Activated gamma-delta T cell treated with anti-CD3 and anti-CD28 coated beads, Interleukin-2, amount 50 U/mL, for 16 hours (primary cell): ENCODE data around the gene NCKAP5.

Experiments used
- DNase-seq: peaks from one replicate; pipeline ENCODE4 v3.0.0-alpha.2; 2020; ENCODE audit warnings: low read depth

The NCKAP5 gene

GRCh38 chr2:133422931-133423351 lies 145.3 kb downstream of the NCKAP5 start:
- no peak for DNase-seq

- no peak for DNase-seq
These were observed 146.5 kb downstream of the NCKAP5 start for GRCh38 chr2:133421516-133422324.

- DNase-seq: no peak
These were observed 147.5 kb downstream of the NCKAP5 start for GRCh38 chr2:133420788-133421187.

- no peak for DNase-seq
These were observed 149.6 kb downstream of the NCKAP5 start for GRCh38 chr2:133418671-133419070.

GRCh38 chr2:133418021-133418420 lies 150.2 kb downstream of the NCKAP5 start:
- no peak for DNase-seq

- DNase-seq: no peak
These were observed 150.8 kb downstream of the NCKAP5 start for GRCh38 chr2:133417415-133417814.

- no peak for DNase-seq
These were observed 151.5 kb downstream of the NCKAP5 start for GRCh38 chr2:133416736-133417135.

GRCh38 chr2:133416146-133416545 lies 152.1 kb downstream of the NCKAP5 start:
- no peak for DNase-seq

GRCh38 chr2:133415210-133415876 lies 152.9 kb downstream of the NCKAP5 start:
- DNase-seq: no peak

- no peak for DNase-seq
These were observed 153.6 kb downstream of the NCKAP5 start for GRCh38 chr2:133414486-133415209.

GRCh38 chr2:133413863-133414262 lies 154.4 kb downstream of the NCKAP5 start:
- DNase-seq: no peak

- no peak for DNase-seq
These were observed 155.6 kb downstream of the NCKAP5 start for GRCh38 chr2:133412694-133413093.

GRCh38 chr2:133411857-133412256 lies 156.4 kb downstream of the NCKAP5 start:
- DNase-seq: no peak

GRCh38 chr2:133411101-133411500 lies 157.2 kb downstream of the NCKAP5 start:
- no peak for DNase-seq

GRCh38 chr2:133409581-133410285 lies 158.5 kb downstream of the NCKAP5 start:
- no peak for DNase-seq

GRCh38 chr2:133408671-133409070 lies 159.6 kb downstream of the NCKAP5 start:
- DNase-seq: no peak

- no peak for DNase-seq
These were observed 160.9 kb downstream of the NCKAP5 start for GRCh38 chr2:133407341-133407740.

- no peak for DNase-seq
These were observed 163.0 kb downstream of the NCKAP5 start for GRCh38 chr2:133405252-133405651.

GRCh38 chr2:133400411-133400810 lies 167.9 kb downstream of the NCKAP5 start:
- DNase-seq: no peak

GRCh38 chr2:133393895-133394294 lies 174.4 kb downstream of the NCKAP5 start:
- DNase-seq: no peak

GRCh38 chr2:133390156-133390555 lies 178.1 kb downstream of the NCKAP5 start:
- no peak for DNase-seq

GRCh38 chr2:133389569-133389968 lies 178.7 kb downstream of the NCKAP5 start:
- no peak for DNase-seq
